Endothelial cell of umbilical vein (primary cell): ENCODE measurements around the gene ZNF423. TPM values are rescaled to one million over a fixed set of nuclear protein-coding genes. Genes with fewer than 3 reads are reported as not detected.

Experiments used
- BruUV-seq: library from RNA; stranded (reverse); fragments of 400-500 nt; replicated peaks from 2 replicates; lab custom pipeline; 2021; lab: Mats Ljungman, UMichigan
- CTCF ChIA-PET: fragments of 300-600, 350-600 bp; sonication (Branson Sonifier 250); formaldehyde crosslinking; loops from one replicate; lab custom pipeline; 2021; ENCODE audit warnings: antibody characterized with exemption, inconsistent platforms; lab: Charles Lee
- POLR2A ChIA-PET: fragments of 300-600, 350-600 bp; sonication (Branson Sonifier 250); formaldehyde crosslinking; loops from one replicate; lab custom pipeline; 2021; ENCODE audit warnings: antibody characterized with exemption, inconsistent platforms; lab: Charles Lee
- DNase-seq: peaks from one replicate; pipeline ENCODE4 v3.0.0-alpha.2; 2011; ENCODE audit warnings: low read depth, low spot score
- FAIRE-seq: peaks from 2 replicates; lab custom pipeline; 2011; peaks lifted over from hg19 to GRCh38; lab: Jason Lieb, UNC
- H2AFZ ChIP-seq: 2 replicates; pipeline ENCODE4 v1.6.0; 2012; ENCODE audit warnings: low read depth, low read length, control low read depth, inconsistent platforms
- H3K27ac ChIP-seq: 2 replicates; pipeline ENCODE4 v1.5.1; 2011; ENCODE audit warnings: low read depth, mild to moderate bottlenecking, control low read depth, low read length, moderate library complexity; ENCODE audit not compliant: insufficient read depth
- H3K27me3 ChIP-seq, 2 experiments: 2 replicates each; pipeline versions ENCODE4 v1.6.0 to v1.6.1; 2011; ENCODE audit warnings: low read length in 2 of 2, mixed read lengths in 1 of 2; ENCODE audit not compliant: control insufficient read depth in 2 of 2, insufficient read depth in 2 of 2
- H3K36me3 ChIP-seq, 2 experiments: 2 replicates in 1 of 2; 3 replicates in 1 of 2; pipeline ENCODE4 v1.5.1; 2011; ENCODE audit warnings: low read length in 2 of 2, mild to moderate bottlenecking in 1 of 2, moderate library complexity in 1 of 2; ENCODE audit not compliant: control insufficient read depth in 2 of 2, insufficient read depth in 2 of 2; ENCODE audit errors: extremely low read depth in 1 of 2
- H3K4me1 ChIP-seq: 3 replicates; pipeline ENCODE4 v1.5.1; 2011; ENCODE audit warnings: mild to moderate bottlenecking, low read length; ENCODE audit not compliant: control insufficient read depth, insufficient read depth; ENCODE audit errors: extremely low read depth
- H3K4me2 ChIP-seq: 2 replicates; pipeline ENCODE4 v1.6.1; 2011; ENCODE audit warnings: low read length, control low read depth, mixed read lengths; ENCODE audit not compliant: insufficient read depth
- H3K4me3 ChIP-seq, 3 experiments: fragments of 200-600 bp in 1 of 3; sonication (generic), shearing (Covaris generic) in 1 of 3; replicated peaks in 1 of 3; 2 replicates each; pipeline ENCODE4 v1.5.1; 2011 to 2016; ENCODE audit warnings: control low read depth in 3 of 3, low read length in 3 of 3, mild to moderate bottlenecking in 2 of 3, inconsistent platforms in 1 of 3, low read depth in 1 of 3, moderate library complexity in 1 of 3; ENCODE audit not compliant: insufficient read depth in 1 of 3
- H3K79me2 ChIP-seq: 2 replicates; pipeline ENCODE4 v1.6.0; 2012; ENCODE audit warnings: low read length, inconsistent platforms; ENCODE audit not compliant: control insufficient read depth, insufficient read depth
- H3K9ac ChIP-seq: replicated peaks from 2 replicates; pipeline ENCODE3; 2011; ENCODE audit warnings: low read length, control low read depth; ENCODE audit not compliant: insufficient read depth; ENCODE audit errors: extremely low read depth
- H3K9me1 ChIP-seq: replicated peaks from 3 replicates; pipeline ENCODE4 v1.6.0; 2011; ENCODE audit warnings: mild to moderate bottlenecking, low read length; ENCODE audit not compliant: control insufficient read depth, insufficient read depth; ENCODE audit errors: extremely low read depth
- H3K9me3 ChIP-seq: replicated peaks from 2 replicates; pipeline ENCODE4 v1.5.1; 2012; ENCODE audit warnings: low read length, inconsistent platforms; ENCODE audit not compliant: control insufficient read depth, insufficient read depth
- H4K20me1 ChIP-seq: replicated peaks from 2 replicates; pipeline ENCODE3; 2011; ENCODE audit warnings: mild to moderate bottlenecking, low read length; ENCODE audit not compliant: control insufficient read depth, insufficient read depth; ENCODE audit errors: extremely low read depth
- CTCF ChIP-seq, 2 donors: IDR thresholded peaks; 1 replicate in 1 of 2; 2 replicates in 1 of 2; pipeline ENCODE4 v1.5.1; 2011; ENCODE audit warnings: low read length in 2 of 2, mild to moderate bottlenecking in 2 of 2, moderate library complexity in 2 of 2, control low read depth in 1 of 2, inconsistent platforms in 1 of 2, low read depth in 1 of 2; ENCODE audit not compliant: insufficient read depth in 1 of 2; ENCODE audit errors: extremely low read depth in 1 of 2
- EZH2 ChIP-seq: IDR thresholded peaks from 2 replicates; pipeline ENCODE4 v1.6.1; 2012; ENCODE audit warnings: borderline replicate concordance, low read depth, mild to moderate bottlenecking, moderate library complexity, low read length, inconsistent platforms; ENCODE audit not compliant: severe bottlenecking
- FOS ChIP-seq: IDR thresholded peaks from 2 replicates; pipeline ENCODE4 v1.6.1; 2011; ENCODE audit warnings: mild to moderate bottlenecking, low read length, moderate library complexity, borderline replicate concordance; ENCODE audit not compliant: insufficient read depth
- GATA2 ChIP-seq: IDR thresholded peaks from 2 replicates; pipeline ENCODE4 v1.7.0; 2011; ENCODE audit warnings: low read depth, mild to moderate bottlenecking, moderate library complexity, mixed read lengths, low read length; ENCODE audit not compliant: insufficient read length, insufficient read depth
- JUN ChIP-seq: IDR thresholded peaks from 2 replicates; pipeline ENCODE4 v1.6.1; 2011; ENCODE audit warnings: borderline replicate concordance, low read depth; ENCODE audit not compliant: insufficient read length, insufficient read depth
- MAX ChIP-seq: IDR thresholded peaks from 2 replicates; pipeline ENCODE4 v1.6.1; 2011; ENCODE audit not compliant: insufficient read depth, insufficient read length
- MYC ChIP-seq: IDR thresholded peaks from one replicate; pipeline ENCODE4 v1.6.1; 2011; ENCODE audit warnings: mild to moderate bottlenecking, low read depth, low read length
- POLR2A ChIP-seq: IDR thresholded peaks from 2 replicates; pipeline ENCODE4 v1.6.1; 2012; ENCODE audit warnings: low read depth, mild to moderate bottlenecking, control low read depth, low read length
- POLR2AphosphoS5 ChIP-seq: IDR thresholded peaks from 2 replicates; pipeline ENCODE4 v1.6.1; 2012; ENCODE audit warnings: low read depth, mild to moderate bottlenecking, control low read depth, low read length, moderate library complexity; ENCODE audit not compliant: insufficient read depth
- dilution Hi-C: fragments of 300-500 bp; cut with MboI; formaldehyde crosslinking; loops from one replicate; pipeline ENCODE4 v1.15.0; 2019; ENCODE audit warnings: low sequenced_read_pairs; ENCODE audit not compliant: extremely low pct_ligation_motif_present
- intact Hi-C: fragments of 100-400 bp; cut with micrococcal nuclease; formaldehyde crosslinking; loops from one replicate; pipeline ENCODE4 v1.10.0; 2022
- polyA plus RNA-seq, 4 experiments: library from polyadenylated mRNA; depleted of rRNA in 3 of 4; stranded (reverse) in 3 of 4; unstranded in 1 of 4; fragments of >200 nt; gene quantifications; 2 replicates each; pipeline versions ENCODE4 v1.2.1 to v1.2.3, GENCODE V29; 2011 to 2012; ENCODE audit warnings: missing spikeins in 1 of 4
- total RNA-seq: library from RNA; stranded (reverse); gene quantifications from 2 replicates; pipeline ENCODE4 v1.2.3, GENCODE V29; 2021

Gene ZNF423
- total and polyA plus RNA-seq, 2 donors (not counting 3 experiments of a cell fraction or from before 2014, with no cell fraction given), result 2.2 to 8.1 TPM

- TF ChIP-seq MAX (no peak), POLR2AphosphoS5 (no peak), CTCF (IDR thresholded peaks at IDR 0.05; ENCODE audit: extremely low read depth in 1 of 2, insufficient read depth in 1 of 2, low read depth in 1 of 2, low read length in 2 of 2) (no peak), GATA2 (no peak), POLR2A (no peak), MYC (no peak), FOS (no peak), JUN (no peak), EZH2 (no peak)
- H4K20me1 ChIP-seq, result no peaks in the 10 kb centered on the region
- H3K9me1 ChIP-seq, result no peaks in the 10 kb centered on the region
- DNase-seq, result no peak
- no TSS peak for BruUV-seq
- ChIA-PET POLR2A (no interaction called here), CTCF (no interaction called here)
- H3K4me3 ChIP-seq, result no peak overlapping the region
- intact Hi-C loops, result no loop called here
- no peak overlapping the region for H3K9ac ChIP-seq
- dilution Hi-C loops, result no loop called here
- H2AFZ ChIP-seq, result no peak overlapping the region
- H3K27ac ChIP-seq, result no peak overlapping the region
- no peaks in the 10 kb centered on the region for H3K4me1 ChIP-seq
- H3K9me3 ChIP-seq, result no peaks in the 10 kb centered on the region
- no peak for FAIRE-seq
- no peak overlapping the region for H3K4me2 ChIP-seq
- H3K27me3 ChIP-seq, result peaks cover 0 to 2% of the 10 kb centered on the region in 2 experiments
- H3K79me2 ChIP-seq, result no peaks in the 10 kb centered on the region
- H3K36me3 ChIP-seq, result no peaks in the 10 kb centered on the region
These were observed 112.3 kb downstream of the ZNF423 start for GRCh38 chr16:49743658-49744057.
